G401.6 (cell line): ENCODE data around the gene LURAP1L.

Source experiments
- FAIRE-seq: peaks from 2 replicates; lab custom pipeline; 2012; peaks lifted over from hg19 to GRCh38; lab: Jason Lieb, UNC

LURAP1L gene

GRCh38 chr9:12774861-12775678 lies at the start of gene LURAP1L:
Gene LURAP1L (plus strand): TSS chr9:12775020. CDS start chr9:12775716, 696 bp downstream.
- FAIRE-seq = no peak

- FAIRE-seq = no peak
These were observed 48.0 kb upstream of the LURAP1L start for GRCh38 chr9:12726795-12727194.

DNA sequence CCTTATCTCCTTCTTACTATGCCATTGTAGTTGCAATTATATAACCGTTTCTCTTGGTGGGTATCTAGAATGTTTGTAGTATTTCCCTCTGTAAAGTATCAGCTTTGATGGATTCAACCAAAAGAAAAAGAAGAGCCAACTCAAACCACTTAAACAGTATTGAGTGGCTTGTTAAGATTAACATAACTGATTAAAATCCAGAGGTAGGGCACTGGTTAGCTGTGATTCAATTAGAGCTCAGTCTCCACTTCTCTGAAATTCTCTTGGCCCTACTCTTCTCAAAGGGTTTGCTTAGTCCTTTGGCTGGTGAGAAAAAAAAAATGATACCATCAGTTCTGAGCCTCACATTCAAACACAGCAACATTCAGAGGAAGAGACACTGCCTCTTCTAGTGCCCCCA lies 44.6 kb upstream of the LURAP1L start:
- no peak for FAIRE-seq

DNA sequence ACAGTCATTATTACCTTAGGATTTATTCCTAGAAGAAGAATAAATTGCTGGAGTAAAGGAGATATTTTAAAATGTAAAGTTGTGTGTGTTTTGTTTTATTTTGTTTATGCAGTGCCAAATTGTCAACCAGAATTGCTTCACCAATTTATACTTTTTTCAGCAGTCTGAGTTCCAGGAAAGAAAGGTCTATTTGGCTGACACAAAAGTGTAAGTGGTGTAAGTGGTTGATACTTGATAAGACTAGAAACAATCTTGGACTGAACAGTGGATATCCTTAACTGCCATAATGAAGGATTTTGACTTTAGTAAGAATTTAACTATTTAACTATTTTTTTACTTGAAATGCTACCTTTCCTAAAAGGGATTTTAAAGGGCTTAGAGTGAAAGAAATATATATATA lies 43.9 kb upstream of the LURAP1L start:
- no peak for FAIRE-seq

DNA sequence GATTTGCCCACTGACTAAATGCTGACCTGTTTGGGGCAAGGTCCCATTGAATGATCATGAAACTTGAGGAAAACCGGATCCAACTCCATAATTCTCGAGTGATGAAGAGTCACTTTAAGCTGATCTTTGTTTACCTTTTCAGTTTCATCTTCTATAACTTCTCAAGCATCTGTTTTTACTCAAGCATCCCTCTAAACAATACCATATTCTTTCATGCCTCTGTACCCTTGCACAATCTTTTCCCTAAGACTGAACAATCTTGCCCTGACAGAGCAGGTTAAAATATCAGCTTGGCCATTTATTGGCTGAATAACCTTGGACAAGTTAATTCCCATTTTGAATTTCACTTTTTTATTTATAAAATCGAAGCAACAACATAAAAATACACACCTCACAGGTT lies 41.8 kb upstream of the LURAP1L start:
- no peak for FAIRE-seq

DNA sequence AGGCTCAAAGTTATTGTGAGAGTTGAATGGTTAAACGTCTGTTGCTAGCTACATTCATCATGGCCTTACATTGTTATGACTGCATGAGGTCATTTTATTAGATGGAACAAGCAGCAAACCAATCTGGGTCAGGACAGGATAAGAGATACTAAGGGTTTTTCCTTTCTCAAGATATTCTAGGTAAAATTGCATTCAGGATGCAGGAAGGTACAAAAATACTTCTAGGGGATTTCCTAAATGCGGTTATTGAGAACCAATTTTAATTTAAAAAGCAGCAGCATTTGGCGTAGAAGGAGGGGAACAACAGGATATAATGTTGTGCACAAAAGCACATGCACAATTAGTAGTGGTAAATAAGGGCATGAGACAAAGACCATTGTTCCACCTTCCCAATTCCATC lies 39.2 kb upstream of the LURAP1L start:
- FAIRE-seq = no peak

DNA sequence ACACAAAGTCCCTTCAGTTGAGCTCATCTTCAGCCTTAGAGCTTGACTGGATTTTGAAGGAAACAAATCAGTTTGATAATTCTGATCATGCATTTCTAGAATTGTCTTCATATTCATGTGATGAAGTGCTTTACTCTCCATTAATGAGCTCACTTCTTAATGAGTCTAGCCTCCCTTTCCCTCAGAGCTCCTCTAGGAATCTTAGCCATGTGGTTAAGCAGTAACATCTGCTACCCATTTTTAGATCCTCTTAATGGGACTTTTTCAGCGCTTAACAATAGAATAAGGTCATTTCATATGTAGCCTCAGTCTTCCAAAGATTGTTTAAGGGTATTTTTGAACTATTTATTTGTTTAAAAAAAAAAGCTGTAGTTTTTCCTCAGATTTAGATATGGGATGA lies 36.9 kb upstream of the LURAP1L start:
- FAIRE-seq = no peak

DNA sequence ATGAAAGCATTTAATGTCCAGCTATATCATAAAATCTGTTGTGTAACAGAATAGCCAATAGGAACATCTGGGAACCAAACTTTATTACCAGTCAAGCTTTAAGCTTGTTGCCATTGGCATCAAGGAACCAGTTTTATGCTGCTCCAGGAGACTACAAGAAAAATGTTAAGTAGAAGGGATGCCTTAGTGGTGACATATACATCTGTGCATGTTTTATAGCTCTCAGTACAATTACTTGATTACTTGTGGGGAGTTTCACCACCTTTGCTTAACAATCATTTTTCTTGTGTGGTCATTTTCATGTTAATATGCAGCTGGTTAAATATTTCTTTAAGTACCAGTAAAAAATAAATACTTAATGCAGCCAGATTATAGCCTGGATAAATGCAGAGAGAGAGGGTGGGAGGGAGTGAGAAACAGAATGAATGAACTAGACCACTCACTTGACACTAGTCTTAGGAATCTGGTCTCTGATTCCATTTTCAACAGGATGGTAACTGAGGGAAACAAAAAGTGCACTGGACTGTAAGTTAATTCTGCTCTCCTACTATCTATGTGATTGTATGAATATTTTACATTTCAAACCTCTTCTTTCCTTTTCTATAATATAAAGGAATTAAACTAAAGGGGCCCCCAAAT lies 35.7 kb upstream of the LURAP1L start:
- no peak for FAIRE-seq

DNA sequence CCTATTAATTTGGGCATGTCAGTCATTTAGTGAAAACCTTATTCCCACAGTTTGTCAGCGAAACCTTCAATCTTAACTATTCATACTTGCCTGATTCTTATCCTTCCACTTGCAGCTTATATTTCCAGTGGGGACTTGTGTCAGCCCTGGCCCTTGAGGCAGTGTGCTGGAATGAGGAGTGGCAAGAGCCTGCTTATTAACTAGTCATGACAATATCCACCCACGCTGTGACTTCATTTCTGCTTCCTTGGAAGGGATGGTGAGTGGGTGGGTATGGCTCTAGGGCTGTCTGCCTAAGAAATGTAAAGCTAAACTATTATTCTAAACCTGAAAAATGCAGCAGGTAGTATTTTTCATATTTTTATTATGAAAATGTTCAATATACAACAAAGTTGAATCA lies 34.0 kb upstream of the LURAP1L start:
- FAIRE-seq = no peak

- no peak for FAIRE-seq
These were observed 26.8 kb upstream of the LURAP1L start for GRCh38 chr9:12748016-12748415.

DNA sequence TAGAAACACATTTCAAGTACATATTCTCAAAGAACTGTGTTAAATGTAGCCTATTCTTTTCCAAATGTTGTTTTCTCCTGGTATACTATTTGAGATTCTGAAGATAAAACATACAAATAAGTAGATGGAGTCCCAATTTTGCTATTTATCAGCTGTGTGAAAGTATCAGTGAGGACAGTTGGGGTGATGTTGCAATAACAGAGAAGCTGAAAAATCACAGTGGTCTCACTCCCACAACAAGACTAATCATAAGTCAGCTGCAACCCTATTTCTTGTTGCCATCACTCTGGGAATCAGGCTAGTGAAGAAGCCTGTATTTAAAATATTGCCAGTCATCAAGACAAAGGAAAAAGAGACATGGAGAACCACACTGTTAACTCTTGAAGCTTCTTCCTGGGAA lies 25.9 kb upstream of the LURAP1L start:
- no peak for FAIRE-seq

DNA sequence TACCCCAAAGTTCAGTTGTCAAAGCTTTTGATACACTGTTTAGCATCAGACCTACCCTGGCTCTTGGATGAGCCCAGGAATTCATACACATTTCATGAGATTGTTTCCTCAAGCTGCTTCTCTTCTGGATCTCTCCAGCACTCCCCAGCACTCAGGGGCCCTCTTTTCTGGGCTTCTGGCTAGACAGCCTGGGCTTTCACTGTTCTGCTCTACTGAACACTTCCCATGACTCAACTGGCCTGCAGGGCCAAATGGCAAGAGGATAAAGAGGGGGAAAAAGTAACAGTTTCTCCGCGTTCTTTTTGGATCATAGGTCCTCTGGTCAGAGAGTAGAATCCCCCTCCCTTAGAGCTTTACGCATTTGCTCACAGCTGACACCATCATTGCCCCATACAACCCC lies 20.9 kb upstream of the LURAP1L start:
- no peak for FAIRE-seq

DNA sequence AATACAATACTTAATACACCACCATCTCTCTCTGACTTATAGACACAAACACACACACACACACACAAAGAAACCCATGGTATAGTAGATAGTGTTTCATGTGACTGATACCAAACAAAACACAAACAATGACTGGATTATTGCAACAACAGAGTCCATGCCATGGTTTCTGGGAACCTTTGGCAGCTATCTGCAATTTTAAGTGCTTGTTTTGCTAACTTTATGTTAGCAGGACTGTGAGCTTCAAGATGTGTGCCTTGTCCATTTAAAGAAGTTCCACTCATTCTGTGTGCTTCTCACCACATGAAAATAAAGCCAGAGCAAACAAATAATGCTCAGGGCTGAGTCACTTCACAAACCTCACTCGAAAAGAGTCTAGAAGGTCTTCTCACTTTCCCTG lies 15.1 kb upstream of the LURAP1L start:
- no peak for FAIRE-seq

GRCh38 chr9:12760758-12761157 lies 14.1 kb upstream of the LURAP1L start:
- no peak for FAIRE-seq

GRCh38 chr9:12764150-12764549 lies 10.7 kb upstream of the LURAP1L start:
- FAIRE-seq = no peak

DNA sequence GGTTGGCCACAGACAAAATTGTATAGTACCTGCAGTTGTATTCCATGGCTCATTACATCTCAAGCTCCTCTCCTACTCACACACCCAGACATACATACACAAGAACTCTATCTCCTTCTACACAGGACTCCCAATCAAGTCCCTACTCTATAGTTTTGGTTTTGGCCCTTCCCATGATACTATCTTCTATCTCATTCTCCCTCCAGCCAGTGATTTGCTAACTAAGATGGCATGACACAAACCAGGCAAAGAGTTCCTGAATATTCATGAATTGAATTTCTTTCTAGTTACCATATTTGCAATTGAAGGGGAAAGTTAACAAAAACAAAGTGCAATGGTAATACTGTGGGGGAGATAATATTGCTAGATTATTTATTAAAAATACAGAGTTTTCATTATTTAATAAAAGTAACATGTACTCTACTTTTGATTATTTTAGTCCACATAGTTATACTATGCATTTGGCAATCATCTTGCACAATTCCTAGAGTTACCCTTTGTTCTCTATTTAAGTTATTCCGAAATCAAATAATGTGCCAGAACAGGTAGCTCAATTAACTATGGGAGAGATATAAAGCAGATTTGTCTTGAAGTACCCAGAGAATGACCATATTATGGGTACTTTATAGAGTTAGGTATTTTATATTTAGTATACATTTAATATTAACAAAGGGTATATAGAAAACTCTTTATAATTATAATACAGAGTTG lies 9.6 kb upstream of the LURAP1L start:
- no peak for FAIRE-seq

DNA sequence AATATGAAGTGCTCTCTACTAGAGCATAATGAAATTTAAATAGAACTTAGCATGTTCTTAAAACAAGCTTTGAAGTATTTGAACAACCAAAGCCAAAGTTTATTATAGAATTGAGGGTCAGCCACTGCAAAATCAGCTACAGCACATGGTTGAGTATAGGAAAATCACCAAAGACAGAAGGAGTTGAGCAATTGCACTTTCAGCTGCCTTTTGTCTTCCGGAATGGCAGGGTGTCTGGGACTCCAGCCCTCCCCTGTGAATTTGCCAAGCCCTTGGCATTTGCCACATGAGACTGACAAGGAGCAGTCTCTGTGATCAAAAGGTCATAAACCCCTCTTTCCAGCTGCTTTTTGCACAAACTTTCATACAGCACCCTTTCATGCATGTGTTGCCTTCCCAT lies 8.5 kb upstream of the LURAP1L start:
- no peak for FAIRE-seq

- FAIRE-seq = no peak
These were observed 4.6 kb upstream of the LURAP1L start for GRCh38 chr9:12770261-12770660.

DNA sequence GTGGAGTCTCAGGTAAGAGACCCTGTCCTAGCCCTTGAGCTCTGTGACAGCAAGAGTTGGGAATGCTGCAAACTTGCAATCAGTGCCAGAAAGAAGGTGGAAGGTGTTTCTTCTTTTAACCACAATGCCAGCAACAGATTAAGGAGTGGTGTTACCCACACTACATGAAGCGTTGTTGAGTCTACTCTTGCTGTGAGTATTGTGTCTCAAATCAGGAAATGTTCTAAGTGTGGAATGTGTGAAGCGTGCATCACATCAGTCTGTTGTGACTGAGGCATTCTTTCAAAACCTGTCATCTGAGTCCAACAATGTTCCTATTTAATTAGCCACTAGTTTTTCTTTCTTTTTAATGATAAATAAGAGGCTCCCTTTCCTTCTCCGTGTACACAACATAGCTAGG lies 2.9 kb upstream of the LURAP1L start:
- no peak for FAIRE-seq

- FAIRE-seq = no peak
These were observed 1.3 kb upstream of the LURAP1L start for GRCh38 chr9:12773562-12773961.

- no peak for FAIRE-seq
These were observed 1.1 kb downstream of the LURAP1L start for GRCh38 chr9:12775679-12776512.

DNA sequence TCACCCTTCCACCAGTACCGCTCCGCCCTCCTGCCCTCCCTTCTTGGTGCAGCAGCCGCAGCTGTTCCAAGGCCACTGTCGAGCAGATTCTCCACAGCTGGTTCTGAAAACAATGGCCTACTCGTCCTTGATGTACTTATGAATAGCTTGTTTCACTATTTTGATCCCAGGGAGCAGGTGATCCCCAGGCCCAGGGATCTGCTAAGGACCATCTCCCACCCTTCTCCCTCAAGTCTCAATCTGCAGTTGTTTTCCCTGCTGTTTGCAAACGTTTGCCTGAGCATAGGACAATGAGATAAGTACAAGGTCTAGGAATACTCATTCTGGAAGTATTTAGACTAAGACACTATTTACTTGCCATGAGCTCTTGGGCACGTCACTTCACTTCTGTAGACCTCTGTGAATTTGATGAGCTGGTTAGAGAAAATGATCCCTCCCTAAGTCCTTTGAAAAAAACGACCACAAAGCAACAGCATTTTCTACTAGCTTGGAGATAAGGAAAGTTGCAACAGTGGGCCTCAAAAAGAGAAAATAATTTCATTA lies 1.8 kb downstream of the LURAP1L start:
- FAIRE-seq = no peak
